ENCODE measurements around the gene MIOX. TPM values are rescaled to one million over a fixed set of nuclear protein-coding genes. Genes with fewer than 3 reads are reported as not detected.

The MIOX gene
- total and polyA plus RNA-seq, 2 experiments from 2014 or later: not detected

- TF ChIP-seq ZNF462 (CRISPR knock-in tag; IDR thresholded peaks at IDR 0.05) (no peak), JUNB (IDR thresholded peaks at IDR 0.05; ENCODE audit: unreplicated experiment) (no peak)
Measured at GRCh38 chr22:50521710-50522109, 35.1 kb downstream of the MIOX start (continued).

- no peak overlapping the region for H2AFZ ChIP-seq
- Mint-ChIP-seq H3K4me1 (peaks cover 11% of the 10 kb centered on the region), H3K4me3 (no peak overlapping the region), H3K36me3 (ENCODE audit: low read depth) (peaks cover 22% of the 10 kb centered on the region), H3K27me3 (ENCODE audit: insufficient read depth, low read depth, poor library complexity) (peaks cover 16% of the 10 kb centered on the region), H3K27ac (no peak overlapping the region), H3K9me3 (peaks cover 4% of the 10 kb centered on the region; the same call in 1 of the 3 replicates)
- H3K4me1 ChIP-seq (ENCODE audit: insufficient read depth): no peaks in the 10 kb centered on the region; the same call in 1 of the 2 replicates
- DNase-seq (ENCODE audit: low spot score): no peak
- peaks cover 4% of the 10 kb centered on the region for H3F3A ChIP-seq (replicated peaks; ENCODE audit: low read depth)
- H3K27me3 ChIP-seq (ENCODE audit: insufficient read depth): peaks cover 8% of the 10 kb centered on the region
- H3K27ac ChIP-seq (ENCODE audit: low read depth): no peak overlapping the region
- H3K4me3 ChIP-seq: no peak overlapping the region
- H3K36me3 ChIP-seq (ENCODE audit: insufficient read depth): no peaks in the 10 kb centered on the region; the same call in 1 of the 2 replicates
- ATAC-seq: no peak
- H3K79me2 ChIP-seq (replicated peaks; ENCODE audit: insufficient read depth): no peaks in the 10 kb centered on the region
- H3K9me2 ChIP-seq (ENCODE audit: insufficient read depth): no peaks in the 10 kb centered on the region
- no peaks in the 10 kb centered on the region; the same call in 1 of the 2 replicates for H4K20me1 ChIP-seq (replicated peaks; ENCODE audit: insufficient read depth)
- H3K4me2 ChIP-seq: no peak overlapping the region
- TF ChIP-seq REST (IDR thresholded peaks at IDR 0.05; ENCODE audit: unreplicated experiment) (no peak), CTCF (conservative IDR thresholded peaks at IDR 0.05; ENCODE audit: low read depth in 2 of 2) (no peak), JUNB (IDR thresholded peaks at IDR 0.05; ENCODE audit: unreplicated experiment) (no peak), STAT1 (IDR thresholded peaks at IDR 0.05; ENCODE audit: unreplicated experiment) (no peak), ETS1 (IDR thresholded peaks at IDR 0.05) (no peak), EZH2phosphoT487 (IDR thresholded peaks at IDR 0.05; ENCODE audit: unreplicated experiment) (no peak), CREB1 (CRISPR knock-in tag; IDR thresholded peaks at IDR 0.05; ENCODE audit: low read depth) (no peak)
Measured at GRCh38 chr22:50522208-50522805, 35.6 kb downstream of the MIOX start.
